GM10248 (cell line): ENCODE measurements around the gene PIEZO2.

Experiments
- CTCF ChIA-PET: fragments of 300-600 bp; sonication (Branson Sonifier 250); formaldehyde crosslinking; extraction: SDS; loops from one replicate; lab custom pipeline; 2021; ENCODE audit warnings: antibody characterized with exemption; lab: Yijun Ruan, JAX
- POLR2A ChIA-PET: fragments of 350-650 bp; sonication (Branson Sonifier 250); formaldehyde crosslinking; extraction: SDS; loops from one replicate; lab custom pipeline; 2020; ENCODE audit warnings: antibody characterized with exemption; lab: Yijun Ruan, JAX
- DNase-seq: peaks from one replicate; pipeline ENCODE4 v3.0.0; 2012; ENCODE audit errors: extremely low spot score
- TF ChIP-seq, protein P1 (sequence below): IDR thresholded peaks from 2 replicates; pipeline ENCODE4 v1.5.1; 2012; ENCODE audit warnings: mild to moderate bottlenecking, low read depth; ENCODE audit errors: extremely low read depth, missing control alignments, control extremely low read depth

The PIEZO2 gene

DNA sequence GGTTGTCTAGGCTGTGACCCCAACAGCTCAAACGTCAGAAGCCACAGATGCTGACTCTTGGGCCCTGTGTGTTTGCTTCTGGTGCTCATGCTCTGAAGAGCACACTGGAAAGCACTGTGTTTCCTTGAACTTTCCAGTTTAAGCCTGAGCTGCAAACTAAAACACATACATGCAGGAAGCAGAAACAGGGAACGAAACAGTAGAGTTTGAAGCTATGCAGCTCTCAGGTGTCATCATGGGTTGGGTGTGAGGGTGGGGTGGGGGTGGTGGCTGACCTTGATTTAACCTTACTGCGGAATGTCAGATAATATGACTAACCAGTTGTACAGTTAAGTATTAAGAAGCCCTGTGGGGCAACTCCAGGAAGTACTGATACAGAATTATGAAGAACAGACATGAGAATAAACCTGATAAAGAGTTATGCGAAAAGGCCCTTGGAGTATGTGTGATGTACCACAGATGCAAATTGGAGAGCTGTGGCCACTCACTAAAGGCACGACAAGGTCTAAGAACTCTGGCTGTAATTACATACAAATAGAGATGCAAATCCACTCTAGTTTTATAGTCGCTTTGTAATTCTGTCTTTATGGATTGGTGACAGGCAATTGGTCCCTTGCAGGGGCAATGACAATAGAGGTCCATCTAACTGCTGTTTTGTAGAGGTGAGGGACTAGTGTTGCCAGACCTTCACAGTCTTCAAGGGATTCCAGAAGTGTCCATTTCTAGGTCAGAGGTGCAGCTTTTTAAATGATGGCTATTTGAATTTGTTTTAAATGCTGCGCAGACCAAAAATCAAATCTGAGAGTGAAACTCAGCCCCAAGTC lies 350.4 kb downstream of the PIEZO2 start:
- TF ChIP-seq, protein P1, sequence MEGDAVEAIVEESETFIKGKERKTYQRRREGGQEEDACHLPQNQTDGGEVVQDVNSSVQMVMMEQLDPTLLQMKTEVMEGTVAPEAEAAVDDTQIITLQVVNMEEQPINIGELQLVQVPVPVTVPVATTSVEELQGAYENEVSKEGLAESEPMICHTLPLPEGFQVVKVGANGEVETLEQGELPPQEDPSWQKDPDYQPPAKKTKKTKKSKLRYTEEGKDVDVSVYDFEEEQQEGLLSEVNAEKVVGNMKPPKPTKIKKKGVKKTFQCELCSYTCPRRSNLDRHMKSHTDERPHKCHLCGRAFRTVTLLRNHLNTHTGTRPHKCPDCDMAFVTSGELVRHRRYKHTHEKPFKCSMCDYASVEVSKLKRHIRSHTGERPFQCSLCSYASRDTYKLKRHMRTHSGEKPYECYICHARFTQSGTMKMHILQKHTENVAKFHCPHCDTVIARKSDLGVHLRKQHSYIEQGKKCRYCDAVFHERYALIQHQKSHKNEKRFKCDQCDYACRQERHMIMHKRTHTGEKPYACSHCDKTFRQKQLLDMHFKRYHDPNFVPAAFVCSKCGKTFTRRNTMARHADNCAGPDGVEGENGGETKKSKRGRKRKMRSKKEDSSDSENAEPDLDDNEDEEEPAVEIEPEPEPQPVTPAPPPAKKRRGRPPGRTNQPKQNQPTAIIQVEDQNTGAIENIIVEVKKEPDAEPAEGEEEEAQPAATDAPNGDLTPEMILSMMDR: no peak
- CTCF ChIA-PET: interaction anchor here (0.7 to 3.1 kb wide), 3 partner anchors 9 to 12 kb away, joined by 3 to 18 read pairs (median 4); no protein-coding TSS in a partner anchor
- DNase-seq: no peak
- POLR2A ChIA-PET: no interaction called here

DNA sequence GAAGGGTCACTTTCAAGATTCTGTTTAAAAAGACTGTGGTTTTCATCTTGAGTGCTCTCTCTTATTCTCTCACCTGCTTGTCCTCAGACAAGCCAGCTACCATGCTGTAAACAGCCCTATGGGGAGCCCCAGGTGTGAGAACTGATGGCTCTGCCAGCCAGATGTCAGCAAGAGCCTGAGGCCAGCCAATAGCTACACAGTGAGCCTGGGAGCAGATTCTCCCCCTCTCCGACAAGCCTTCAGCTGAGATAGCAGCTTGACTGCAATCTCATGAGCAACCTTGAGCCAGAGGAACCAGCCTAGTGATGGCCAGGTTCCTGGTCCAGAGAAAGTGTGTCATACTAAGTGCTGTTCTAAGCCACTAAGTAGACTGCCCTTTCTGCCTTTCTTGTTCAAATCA lies 351.5 kb downstream of the PIEZO2 start:
- ChIA-PET POLR2A (no interaction called here), CTCF (interaction anchor here (0.7 to 3.1 kb wide), 4 partner anchors 9 to 18 kb away, joined by 3 to 18 read pairs (median 4); no protein-coding TSS in a partner anchor)
- TF ChIP-seq, protein P1: no peak
- no peak for DNase-seq

DNA sequence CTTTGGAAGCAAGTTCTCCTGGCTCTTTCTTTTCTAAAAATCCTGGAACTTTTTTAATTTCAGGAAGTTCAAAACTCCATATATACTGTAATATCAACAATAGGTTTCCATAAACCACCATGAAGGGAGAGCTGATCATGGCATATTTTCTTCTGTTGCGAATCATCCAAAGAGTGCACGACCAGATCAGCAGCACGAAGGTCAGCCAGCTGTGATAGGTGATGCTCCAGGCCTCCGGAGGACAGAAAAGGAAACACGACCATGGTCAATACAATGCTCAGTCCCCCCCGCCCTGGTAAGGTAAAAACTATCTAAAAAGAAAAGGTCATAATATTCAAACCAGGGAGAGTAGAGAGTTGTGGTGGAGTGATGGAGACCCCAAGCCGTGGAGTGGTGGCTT lies 354.6 kb downstream of the PIEZO2 start:
- DNase-seq: no peak
- CTCF ChIA-PET: interaction anchor here (1.0 to 2.0 kb wide), 4 partner anchors 9 to 360 kb away, joined by 3 to 5 read pairs (median 4); no protein-coding TSS in a partner anchor
- TF ChIP-seq, protein P1: no peak
- POLR2A ChIA-PET: no interaction called here

DNA sequence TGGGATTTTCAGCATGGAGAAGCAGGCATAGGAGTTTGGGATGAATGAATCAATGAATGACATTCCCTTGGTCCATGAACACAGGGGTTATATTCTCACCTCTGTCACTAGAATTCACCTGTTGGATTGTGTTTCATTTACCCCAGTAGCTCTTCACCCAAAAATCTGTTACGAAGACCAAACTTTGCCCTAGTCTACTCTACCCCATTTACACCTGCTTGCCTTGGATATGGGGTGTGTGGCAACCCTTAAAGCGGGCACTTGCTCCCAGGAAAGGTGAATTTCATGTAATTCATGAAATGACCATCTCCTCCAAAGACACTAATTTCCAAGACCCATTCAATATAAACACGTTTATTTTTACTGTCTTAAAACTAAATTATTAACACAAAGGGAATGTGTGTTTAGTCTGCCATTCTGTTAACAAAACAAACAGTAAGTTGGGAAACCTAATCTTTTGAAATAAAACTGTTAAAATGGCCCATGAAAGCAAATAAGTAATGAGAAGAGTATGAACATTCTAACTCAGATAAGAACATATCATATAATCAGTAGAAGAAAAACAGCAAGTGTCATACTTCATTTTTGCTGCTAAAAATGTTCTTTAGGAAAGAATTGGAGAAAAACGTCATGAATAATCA lies 355.5 kb downstream of the PIEZO2 start:
- no peak for DNase-seq
- POLR2A ChIA-PET: no interaction called here
- CTCF ChIA-PET: no interaction called here
- TF ChIP-seq, protein P1: no peak

DNA sequence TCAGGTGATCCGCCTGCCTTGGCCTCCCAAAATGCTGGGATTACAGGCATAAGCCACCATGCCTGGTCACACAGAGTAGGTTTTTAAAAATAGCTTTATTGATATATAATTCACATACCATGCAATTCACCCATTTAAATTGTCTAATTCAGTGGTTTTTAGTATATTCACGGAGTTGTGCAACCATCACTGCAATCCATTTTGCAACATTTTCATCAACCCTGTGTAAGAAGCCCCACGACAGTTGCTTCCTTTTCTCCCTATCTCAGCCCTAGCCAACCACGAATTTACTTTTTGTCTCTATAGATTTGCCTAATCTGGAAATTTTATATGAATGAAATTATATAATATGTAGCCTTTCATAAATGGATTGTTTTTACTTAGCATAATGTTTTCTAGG lies 357.2 kb downstream of the PIEZO2 start:
- CTCF ChIA-PET: no interaction called here
- POLR2A ChIA-PET: no interaction called here
- TF ChIP-seq, protein P1: no peak
- DNase-seq: no peak

DNA sequence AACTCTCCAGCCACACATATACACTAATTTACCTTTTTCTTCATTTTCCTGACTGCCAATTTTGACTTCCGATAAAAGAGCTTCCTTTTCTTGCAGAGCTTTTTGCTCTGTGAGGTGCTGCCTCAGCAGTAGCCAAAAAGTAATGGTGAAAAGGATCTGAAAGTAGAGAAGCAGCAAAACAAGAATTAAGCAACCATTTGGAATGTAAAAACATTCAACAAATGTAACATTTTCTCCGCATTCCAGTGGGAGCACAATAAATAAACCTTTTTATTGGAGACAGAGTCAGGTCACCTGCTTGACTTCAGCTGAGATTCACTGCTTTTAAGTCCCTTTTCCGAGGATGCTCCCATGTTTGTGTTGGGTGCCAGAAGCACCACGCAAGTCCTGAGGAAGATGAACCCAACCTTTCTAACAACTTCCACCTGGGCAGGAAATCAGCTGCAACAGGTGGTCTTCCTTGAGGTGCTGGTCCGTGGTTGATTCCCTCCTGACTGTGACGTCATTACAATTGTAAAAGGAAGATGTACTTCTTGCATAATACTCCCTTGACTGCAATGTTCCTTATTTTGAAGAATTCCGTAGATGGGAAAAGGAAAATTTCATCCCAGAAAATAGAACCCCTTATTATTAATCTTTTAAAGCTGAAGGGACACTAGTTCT lies 358.1 kb downstream of the PIEZO2 start:
- POLR2A ChIA-PET: no interaction called here
- CTCF ChIA-PET: interaction anchor here (0.8 to 1.3 kb wide), 4 partner anchors 10 to 347 kb away, joined by 3 to 4 read pairs (median 4); no protein-coding TSS in a partner anchor
- DNase-seq: no peak
- TF ChIP-seq, protein P1: no peak
